Left ventricle myocardium inferior (tissue), 1 donor: ENCODE data around the gene SEMA4F. TPM values are rescaled to one million over a fixed set of nuclear protein-coding genes. Genes with fewer than 3 reads are reported as not detected.

ENCODE experiments used
- DNase-seq: peaks from one replicate; pipeline ENCODE4 v3.0.0-alpha.2; 2020
- H3K27ac ChIP-seq: fragments of 200-600 bp; replicated peaks from 2 replicates; pipeline ENCODE4 v1.8.0; 2021
- H3K27me3 ChIP-seq: fragments of 200-600 bp; 2 replicates; pipeline ENCODE4 v1.8.0; 2021; ENCODE audit warnings: low read depth
- H3K36me3 ChIP-seq: fragments of 200-600 bp; 2 replicates; pipeline ENCODE4 v1.8.0; 2021
- H3K4me1 ChIP-seq: fragments of 200-600 bp; 2 replicates; pipeline ENCODE4 v1.8.0; 2021
- H3K4me3 ChIP-seq: fragments of 200-600 bp; 2 replicates; pipeline ENCODE4 v1.8.0; 2021; ENCODE audit warnings: mild to moderate bottlenecking, moderate library complexity
- H3K9me3 ChIP-seq: fragments of 200-600 bp; replicated peaks from 2 replicates; pipeline ENCODE4 v1.8.0; 2021
- CTCF ChIP-seq: fragments of 200-600 bp; IDR thresholded peaks from 2 replicates; pipeline ENCODE4 v1.8.0; 2021; ENCODE audit warnings: antibody characterized with exemption, mild to moderate bottlenecking, borderline replicate concordance
- intact Hi-C: fragments of 100-400 bp; cut with micrococcal nuclease; formaldehyde crosslinking; loops from one replicate; pipeline ENCODE4 v1.11.0; 2022
- total RNA-seq: library from RNA; stranded (reverse); fragmentation: NEBNext Ultra II Directional; extraction: Animal tissue kit (Norgen Biotek cat#: 25700); gene quantifications from one replicate; pipeline ENCODE4 v1.2.1, GENCODE V29; 2021
- donor health status: DM: no; HTN: yes; CAD: no; lungs with severe emphysema.

Gene SEMA4F
- total RNA-seq, 1 donor from 2014 or later = 2.9 TPM

DNA sequence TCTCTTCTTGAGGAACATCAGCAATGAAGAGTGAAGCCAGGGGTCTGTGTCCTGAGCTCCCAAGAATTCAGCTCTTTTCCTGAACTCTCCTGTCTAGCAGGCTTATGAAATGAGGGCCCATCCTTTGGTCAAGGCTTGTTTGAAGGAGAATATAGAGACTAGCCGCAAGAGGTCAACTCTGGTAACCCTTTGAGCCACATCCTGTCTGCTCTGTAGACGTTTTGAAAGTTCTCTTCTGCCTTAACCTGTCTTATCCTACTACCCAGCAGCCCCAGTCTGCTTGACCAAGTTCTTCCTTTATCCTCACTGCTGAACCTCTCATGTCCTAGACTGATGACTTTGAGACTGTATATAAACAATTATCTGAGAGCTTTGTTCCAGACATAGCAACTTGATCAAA is 5.4 kb downstream of the SEMA4F start:
- Histone ChIP-seq H3K27me3 (no peaks in the 10 kb centered on the region), H3K4me3 (no peak overlapping the region), H3K4me1 (peaks cover 8% of the 10 kb centered on the region), H3K27ac (no peak overlapping the region), H3K9me3 (no peaks in the 10 kb centered on the region), H3K36me3 (peaks cover 7% of the 10 kb centered on the region)
- TF ChIP-seq CTCF = no peak
- DNase-seq = no peak
- intact Hi-C loops = no loop called here

DNA sequence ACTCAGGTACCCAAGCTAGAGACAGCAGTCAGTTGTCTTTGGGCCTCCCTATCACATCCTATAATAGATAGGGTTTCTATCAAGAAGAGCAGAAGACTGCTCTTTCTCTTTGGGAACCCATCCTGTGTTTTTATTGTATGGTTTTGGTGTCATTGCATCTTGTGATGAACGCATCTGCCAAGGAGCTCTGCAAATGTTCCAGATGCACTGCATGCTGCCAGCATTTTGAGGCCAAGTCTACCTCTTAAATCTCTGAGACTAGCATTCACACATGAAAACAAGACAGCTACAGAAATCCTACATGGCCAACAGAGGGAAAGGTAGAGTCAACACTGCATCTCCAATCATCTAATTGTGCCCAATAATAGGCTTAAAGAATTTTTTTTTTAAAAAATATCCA is 14.0 kb downstream of the SEMA4F start:
- DNase-seq = no peak
- Histone ChIP-seq H3K36me3 (peaks cover 4% of the 10 kb centered on the region), H3K4me1 (no peaks in the 10 kb centered on the region), H3K27me3 (no peaks in the 10 kb centered on the region), H3K27ac (no peak overlapping the region), H3K9me3 (no peaks in the 10 kb centered on the region), H3K4me3 (no peak overlapping the region)
- intact Hi-C loops = no loop called here
- no peak for TF ChIP-seq CTCF

- no peak overlapping the region for H3K27ac ChIP-seq
- no peak for DNase-seq
- no peaks in the 10 kb centered on the region for H3K4me1 ChIP-seq
- intact Hi-C loops = no loop called here
- no peaks in the 10 kb centered on the region for H3K27me3 ChIP-seq
- no peak overlapping the region for H3K4me3 ChIP-seq
- no peak for TF ChIP-seq CTCF
- no peaks in the 10 kb centered on the region for H3K9me3 ChIP-seq
- peaks cover 16% of the 10 kb centered on the region for H3K36me3 ChIP-seq
Observed at GRCh38 chr2:74670263-74670662, 16.2 kb downstream of the SEMA4F start.

DNA sequence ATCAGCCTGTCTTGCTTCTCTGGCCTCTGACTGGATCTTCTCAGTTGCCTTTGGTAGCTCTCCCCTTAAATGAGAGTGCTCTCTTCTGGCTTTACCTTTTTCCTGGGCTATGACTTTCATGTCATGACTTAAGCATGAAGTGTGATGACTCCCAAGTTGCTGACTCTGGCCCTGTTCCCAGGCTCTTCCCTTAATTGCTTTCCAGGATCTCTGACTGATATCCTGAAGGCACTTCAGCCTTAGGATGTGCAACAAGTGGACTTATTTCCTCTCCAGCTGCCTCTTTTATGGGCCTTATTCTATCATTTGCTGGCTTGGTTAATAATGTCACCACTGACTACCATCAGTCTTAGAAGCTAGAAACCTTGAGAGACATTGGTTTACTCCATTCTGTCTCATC is 17.4 kb downstream of the SEMA4F start:
- no peak for TF ChIP-seq CTCF
- H3K36me3 ChIP-seq = peaks cover 28% of the 10 kb centered on the region
- H3K27me3 ChIP-seq = no peaks in the 10 kb centered on the region
- H3K9me3 ChIP-seq = no peaks in the 10 kb centered on the region
- no peaks in the 10 kb centered on the region for H3K4me1 ChIP-seq
- no peak overlapping the region for H3K4me3 ChIP-seq
- intact Hi-C loops = no loop called here
- DNase-seq = no peak
- no peak overlapping the region for H3K27ac ChIP-seq

DNA sequence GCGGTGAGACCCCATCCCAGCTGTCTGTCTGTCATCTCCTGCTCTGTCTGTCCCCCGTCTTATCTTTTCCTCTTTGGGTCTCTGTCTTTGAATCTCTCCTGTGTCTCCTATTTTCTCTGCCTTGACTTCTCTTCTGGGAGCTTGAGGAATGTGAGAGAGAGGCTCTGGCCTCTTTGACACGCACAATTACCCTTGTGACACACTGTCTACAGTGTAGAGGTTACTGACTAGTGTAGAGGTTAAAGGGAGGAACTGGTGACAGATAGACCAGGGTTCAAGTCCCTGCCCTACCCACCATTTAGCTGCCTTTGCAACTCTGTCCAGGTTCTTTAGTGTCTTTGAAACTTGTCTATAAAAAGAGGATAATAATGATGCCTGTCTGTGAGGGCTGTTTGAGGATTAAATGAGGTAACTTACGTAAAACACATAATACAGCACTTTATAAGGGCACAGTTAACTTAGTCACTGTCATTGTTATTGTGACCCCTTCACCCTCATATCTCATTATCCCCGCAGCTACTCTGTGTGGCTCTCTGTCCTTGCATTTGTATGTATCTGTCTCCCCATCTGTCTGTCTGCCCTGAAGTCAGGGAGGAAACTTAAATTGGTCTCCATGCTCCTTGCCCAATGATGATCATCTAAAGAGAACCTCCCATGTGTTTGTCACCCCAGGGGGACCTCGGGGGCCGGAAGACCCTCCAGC is 19.9 kb downstream of the SEMA4F start:
- TF ChIP-seq CTCF = no peak
- H3K36me3 ChIP-seq = peaks cover 38% of the 10 kb centered on the region
- no peaks in the 10 kb centered on the region for H3K27me3 ChIP-seq

More for the DNA sequence above, 19.9 kb downstream of the SEMA4F start:
- Histone ChIP-seq H3K27ac (no peak overlapping the region), H3K4me1 (no peaks in the 10 kb centered on the region), H3K4me3 (no peak overlapping the region), H3K9me3 (no peaks in the 10 kb centered on the region)
- intact Hi-C loops = no loop called here
- DNase-seq = no peak
